OCI-LY3 (cell line): Measurements from ENCODE around the gene KMO.

ENCODE experiments used
- EZH2phosphoT487 ChIP-seq: fragments of 200-600 bp; shearing (Covaris generic); IDR thresholded peaks from 2 replicates; pipeline ENCODE4 v1.6.1; 2018; ENCODE audit warnings: antibody characterized with exemption, mixed run types, low read depth
- TF ChIP-seq, protein P1 (sequence below): fragments of 200-600, 300-600 bp; sonication (generic); IDR thresholded peaks from 2 replicates; pipeline ENCODE4 v1.5.1; 2014; ENCODE audit warnings: antibody characterized with exemption, low read length, low read depth

DNA sequence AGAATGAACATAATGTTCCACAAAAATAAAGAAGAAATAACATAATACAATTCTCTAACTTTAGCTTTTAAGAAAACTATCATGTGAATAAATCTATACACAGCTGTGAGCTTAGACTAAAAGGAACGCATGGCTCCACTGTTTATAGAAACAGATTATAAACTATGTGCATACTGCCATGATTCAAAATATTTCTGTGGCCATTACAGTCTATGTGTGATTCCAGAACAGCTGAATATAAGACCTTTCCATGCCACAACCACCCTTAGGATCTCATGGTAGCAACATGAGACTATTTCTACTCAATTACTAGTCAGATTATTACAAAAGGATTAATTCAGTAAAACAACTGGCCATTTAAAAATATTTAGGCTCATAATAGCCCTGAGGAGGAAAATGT is 104.1 kb downstream of the KMO start:
- TF ChIP-seq, protein P1, sequence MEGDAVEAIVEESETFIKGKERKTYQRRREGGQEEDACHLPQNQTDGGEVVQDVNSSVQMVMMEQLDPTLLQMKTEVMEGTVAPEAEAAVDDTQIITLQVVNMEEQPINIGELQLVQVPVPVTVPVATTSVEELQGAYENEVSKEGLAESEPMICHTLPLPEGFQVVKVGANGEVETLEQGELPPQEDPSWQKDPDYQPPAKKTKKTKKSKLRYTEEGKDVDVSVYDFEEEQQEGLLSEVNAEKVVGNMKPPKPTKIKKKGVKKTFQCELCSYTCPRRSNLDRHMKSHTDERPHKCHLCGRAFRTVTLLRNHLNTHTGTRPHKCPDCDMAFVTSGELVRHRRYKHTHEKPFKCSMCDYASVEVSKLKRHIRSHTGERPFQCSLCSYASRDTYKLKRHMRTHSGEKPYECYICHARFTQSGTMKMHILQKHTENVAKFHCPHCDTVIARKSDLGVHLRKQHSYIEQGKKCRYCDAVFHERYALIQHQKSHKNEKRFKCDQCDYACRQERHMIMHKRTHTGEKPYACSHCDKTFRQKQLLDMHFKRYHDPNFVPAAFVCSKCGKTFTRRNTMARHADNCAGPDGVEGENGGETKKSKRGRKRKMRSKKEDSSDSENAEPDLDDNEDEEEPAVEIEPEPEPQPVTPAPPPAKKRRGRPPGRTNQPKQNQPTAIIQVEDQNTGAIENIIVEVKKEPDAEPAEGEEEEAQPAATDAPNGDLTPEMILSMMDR, result no peak
- TF ChIP-seq EZH2phosphoT487, result no peak
